Measurements from ENCODE around the gene GPR137.

Gene GPR137

DNA sequence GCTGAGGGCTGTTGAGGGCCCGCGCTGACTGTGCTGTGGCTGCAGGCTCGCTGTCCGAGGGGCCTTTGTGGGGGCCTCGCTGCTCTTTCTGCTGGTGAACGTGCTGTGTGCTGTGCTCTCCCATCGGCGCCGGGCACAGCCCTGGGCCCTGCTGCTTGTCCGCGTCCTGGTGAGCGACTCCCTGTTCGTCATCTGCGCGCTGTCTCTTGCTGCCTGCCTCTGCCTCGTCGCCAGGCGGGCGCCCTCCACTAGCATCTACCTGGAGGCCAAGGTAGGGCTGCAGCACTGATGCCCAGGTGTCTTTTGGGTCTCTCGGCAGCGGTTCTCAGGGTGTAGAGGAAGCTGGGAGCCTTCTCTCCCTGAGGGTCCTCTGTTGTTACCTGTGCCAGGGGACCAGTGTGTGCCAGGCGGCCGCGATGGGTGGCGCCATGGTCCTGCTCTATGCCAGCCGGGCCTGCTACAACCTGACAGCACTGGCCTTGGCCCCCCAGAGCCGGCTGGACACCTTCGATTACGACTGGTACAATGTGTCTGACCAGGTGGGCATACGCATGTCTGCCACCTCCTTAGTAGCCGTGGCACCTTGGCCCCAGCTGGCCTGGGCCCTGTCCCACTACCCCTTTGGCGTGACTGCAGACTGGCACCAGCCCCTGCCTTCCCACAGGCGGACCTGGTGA is 2.2 kb downstream of the GPR137 start:
- DNase-seq = no peak

DNA sequence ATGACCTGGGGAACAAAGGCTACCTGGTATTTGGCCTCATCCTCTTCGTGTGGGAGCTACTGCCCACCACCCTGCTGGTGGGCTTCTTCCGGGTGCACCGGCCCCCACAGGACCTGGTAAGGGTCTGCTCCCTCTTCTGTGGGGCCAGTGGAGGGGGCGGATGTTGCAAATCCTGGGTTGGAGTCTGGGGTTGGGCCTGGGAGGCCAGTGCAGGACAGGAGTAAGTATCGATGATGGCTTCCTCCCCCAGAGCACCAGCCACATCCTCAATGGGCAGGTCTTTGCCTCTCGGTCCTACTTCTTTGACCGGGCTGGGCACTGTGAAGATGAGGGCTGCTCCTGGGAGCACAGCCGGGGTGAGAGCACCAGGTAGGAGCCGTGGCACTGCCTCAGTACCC is 2.7 kb downstream of the GPR137 start:
- DNase-seq = no peak

DNA sequence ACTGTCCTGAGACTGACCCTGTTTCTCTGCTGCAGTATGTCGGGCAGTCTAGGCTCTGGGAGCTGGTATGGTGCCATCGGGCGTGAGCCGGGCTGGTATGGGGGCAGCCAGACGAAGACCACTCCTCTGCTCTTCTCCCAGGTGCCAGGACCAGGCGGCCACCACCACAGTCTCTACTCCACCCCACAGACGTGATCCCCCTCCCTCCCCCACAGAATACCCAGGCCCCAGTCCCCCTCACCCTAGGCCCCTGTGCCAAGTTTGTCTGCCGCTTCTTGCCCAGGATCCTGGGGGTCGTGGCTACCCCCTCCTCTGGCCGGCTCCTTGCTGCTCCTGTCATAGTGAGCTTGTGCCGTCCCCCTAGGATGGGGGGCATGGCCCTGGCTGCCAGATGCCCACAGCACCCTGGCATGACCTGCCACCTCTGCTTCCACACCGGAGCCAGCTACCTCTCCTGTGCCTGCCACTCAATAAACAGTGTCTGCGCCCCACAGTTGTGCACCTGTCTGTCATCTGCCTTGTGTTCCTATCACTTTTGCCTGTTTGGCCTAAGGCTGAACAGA is 3.4 kb downstream of the GPR137 start:
- no peak for DNase-seq

DNA sequence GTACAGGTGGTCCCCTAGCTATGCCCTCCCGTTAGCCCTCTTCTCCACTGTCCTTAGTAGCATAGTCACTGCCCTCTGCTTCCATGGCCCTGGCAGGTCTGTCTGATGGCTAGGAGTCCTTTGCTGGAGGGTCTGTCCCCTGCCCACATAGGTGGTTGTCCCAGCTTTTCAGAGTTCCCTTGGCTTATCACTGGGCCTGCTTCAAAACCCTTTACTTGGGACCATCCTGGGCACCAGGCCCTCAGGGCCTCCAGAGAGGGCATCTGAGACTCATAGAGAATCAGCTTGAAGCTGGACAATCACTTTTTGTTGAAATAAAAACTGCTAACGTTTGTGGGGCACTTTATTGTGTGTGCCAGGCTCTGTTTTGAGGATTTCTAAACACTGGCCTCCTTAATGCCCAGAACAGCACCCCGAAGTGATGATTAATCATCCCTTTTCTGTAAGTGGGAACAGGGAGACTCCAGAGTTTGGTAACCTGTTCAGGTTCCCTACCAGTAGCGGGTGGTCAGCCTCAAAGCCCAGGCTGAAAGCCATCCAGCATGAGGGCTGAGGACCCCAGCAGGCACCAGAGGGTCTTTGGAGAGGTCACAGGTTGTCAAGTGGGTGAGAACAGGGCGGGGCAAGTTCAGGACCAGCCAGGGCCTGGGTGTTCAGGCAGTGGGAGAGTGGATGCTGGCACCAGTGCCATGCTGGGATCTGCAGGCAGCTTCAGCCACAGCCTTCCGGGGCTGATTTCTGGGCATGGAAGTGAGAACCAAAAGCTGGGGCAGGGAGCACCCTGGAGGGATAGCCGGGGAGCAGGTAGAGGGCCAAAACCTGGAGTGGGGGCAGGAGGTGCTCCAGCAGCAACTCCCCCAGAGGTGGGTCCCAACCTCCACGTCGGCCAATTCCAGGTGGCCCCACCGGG is 5.0 kb downstream of the GPR137 start:
- DNase-seq = no peak

DNA sequence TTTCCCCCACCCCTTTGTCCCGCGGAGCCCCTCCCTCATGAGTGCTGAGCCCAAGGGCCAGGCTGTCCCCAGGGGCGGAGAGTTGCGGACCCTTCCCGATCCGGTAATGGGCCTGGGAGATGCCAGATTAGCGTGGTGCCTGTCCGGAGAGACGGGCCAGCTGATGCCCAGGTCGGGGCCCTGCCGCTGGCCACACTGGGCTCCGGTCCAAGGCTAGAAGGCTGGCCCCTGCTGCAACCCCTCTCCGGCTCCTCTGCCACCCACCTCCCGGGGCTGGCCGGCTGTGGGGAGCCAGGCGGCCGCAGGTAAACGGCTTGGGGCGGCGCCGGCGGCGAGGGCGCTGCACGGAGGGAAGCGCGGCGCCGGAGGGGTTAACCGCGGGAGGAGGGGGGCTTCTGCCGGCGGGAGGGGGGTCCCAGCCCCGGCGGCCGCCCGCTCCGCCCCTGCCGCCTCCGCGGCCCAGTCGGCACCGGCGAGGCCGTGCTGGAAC is 5.7 kb downstream of the GPR137 start, which contains the start of gene KCNK4:
TSS of gene KCNK4 (plus strand) at position 41 of the 490 bp plus-strand sequence. CDS start 1,717 bp downstream, outside the sequence.
- DNase-seq = no peak

DNA sequence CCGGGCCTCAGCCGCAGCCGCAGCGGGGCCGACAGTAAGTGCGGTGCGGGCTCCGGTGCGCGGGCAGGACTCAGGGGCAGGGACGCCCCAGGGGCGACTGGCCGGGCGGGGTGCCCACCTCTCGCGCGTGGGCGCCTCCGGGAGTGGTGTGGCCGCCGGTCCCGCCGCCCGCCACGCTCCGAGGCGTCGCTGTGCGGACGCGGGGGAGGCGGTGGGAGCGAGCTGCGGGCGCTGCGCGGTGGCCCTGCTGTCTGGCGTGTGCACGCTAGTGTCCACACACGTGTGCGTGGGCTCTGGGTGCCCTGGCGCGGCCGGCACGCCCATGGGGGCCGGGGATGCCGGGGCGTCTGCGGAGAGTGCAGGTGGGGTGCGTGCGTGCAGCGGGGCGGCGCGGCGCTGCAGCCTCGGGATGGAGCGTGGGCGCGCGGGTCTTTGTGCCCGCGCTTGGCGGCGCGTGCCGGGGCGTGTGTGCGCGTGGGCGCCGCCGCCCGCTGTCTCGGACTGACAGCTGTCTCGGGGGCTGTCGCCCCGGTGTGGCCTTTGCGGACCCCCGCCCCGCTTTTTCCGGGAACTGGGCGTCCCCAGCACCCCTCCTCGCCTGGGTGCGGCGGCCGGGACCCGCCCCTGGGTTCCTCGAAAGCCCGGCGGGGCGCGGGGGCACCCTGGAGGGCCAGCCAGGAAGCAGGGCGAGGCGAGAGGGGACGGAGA is 6.3 kb downstream of the GPR137 start:
- no peak for DNase-seq

DNA sequence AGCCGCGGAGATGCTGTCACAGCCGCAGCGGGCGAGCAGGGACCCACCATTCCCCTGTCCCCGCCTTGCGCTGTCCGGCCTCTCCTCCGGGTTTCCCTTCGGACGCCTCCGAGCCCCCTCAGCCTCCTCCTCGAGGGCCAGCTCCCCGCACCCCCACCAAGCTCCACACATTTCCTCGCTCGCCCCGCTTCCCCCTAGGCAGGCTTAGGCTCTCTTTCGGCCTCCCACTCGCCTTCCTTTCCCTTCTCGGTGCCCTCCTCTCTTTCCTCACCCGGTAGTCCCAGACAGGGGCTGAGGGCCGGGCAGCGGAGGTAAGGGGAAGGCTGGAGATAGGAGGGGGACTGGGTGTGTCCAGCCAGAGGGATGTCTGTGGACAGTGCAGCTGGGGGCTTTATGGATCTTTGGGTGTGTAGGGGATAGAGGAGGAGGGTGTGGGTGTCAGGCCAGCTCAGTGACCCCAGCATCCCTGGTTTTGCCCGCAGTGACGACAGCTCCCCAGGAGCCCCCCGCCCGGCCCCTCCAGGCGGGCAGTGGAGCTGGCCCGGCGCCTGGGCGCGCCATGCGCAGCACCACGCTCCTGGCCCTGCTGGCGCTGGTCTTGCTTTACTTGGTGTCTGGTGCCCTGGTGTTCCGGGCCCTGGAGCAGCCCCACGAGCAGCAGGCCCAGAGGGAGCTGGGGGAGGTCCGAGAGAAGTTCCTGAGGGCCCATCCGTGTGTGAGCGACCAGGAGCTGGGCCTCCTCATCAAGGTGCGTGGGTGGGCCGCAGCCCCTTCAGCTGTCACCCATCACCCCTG is 7.0 kb downstream of the GPR137 start:
- no peak for DNase-seq

DNA sequence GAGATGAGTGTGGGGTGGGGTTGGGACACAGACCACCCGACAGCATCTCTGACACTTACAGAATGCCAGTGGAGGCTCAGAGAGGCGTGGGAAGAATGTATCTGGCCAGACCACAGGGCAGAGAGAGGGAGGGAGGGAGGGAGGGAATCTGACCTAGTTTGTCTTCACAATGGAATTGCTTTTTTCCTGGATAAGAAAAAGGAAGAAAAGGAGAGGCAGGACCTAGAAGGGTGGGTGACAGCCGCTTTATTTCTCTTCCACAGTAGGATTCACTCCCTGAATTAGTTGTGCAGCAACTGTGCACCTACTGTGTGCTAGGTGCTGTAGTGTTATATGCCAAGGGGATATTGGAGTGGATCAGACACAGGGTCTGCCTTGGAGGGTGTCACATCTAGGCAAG is 9.1 kb downstream of the GPR137 start:
- DNase-seq = no peak

DNA sequence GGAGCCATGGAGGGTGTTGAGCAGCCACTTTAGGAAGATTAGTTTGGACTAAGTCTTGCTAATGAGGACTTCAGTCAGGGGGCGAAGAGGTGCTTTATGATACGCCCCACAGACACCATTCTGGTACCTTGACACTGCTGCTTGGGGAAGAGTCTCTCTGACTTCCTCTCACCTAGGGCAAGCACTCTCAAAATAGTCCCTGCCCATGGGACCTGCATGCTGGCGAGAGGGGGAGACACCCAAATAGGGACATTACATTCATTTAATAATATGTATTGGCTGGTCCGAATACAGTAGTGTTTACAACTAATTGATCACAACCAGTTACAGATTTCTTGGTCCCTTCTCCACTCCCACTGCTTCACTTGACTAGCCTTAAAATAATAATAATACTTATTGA is 10.1 kb downstream of the GPR137 start:
- no peak for DNase-seq

DNA sequence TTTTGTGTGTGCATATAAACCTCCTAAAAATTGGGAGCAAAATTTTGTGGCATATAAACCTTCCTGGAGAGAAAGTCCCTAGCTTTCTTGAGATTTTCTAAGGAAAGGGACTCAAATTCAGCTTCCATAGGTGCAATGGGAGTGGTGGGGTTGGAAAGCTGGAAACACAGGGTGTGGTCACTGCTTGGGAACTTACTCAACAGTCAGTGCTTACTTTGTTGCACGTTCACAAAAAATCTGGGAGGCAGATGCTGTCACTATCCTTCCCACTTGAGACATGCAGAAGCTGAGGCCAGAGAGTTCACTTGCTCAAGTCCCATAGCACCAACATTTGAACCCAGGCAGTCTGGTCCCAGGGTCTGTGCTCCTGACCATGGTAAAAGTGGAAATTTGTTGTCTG is 10.6 kb downstream of the GPR137 start:
- no peak for DNase-seq

DNA sequence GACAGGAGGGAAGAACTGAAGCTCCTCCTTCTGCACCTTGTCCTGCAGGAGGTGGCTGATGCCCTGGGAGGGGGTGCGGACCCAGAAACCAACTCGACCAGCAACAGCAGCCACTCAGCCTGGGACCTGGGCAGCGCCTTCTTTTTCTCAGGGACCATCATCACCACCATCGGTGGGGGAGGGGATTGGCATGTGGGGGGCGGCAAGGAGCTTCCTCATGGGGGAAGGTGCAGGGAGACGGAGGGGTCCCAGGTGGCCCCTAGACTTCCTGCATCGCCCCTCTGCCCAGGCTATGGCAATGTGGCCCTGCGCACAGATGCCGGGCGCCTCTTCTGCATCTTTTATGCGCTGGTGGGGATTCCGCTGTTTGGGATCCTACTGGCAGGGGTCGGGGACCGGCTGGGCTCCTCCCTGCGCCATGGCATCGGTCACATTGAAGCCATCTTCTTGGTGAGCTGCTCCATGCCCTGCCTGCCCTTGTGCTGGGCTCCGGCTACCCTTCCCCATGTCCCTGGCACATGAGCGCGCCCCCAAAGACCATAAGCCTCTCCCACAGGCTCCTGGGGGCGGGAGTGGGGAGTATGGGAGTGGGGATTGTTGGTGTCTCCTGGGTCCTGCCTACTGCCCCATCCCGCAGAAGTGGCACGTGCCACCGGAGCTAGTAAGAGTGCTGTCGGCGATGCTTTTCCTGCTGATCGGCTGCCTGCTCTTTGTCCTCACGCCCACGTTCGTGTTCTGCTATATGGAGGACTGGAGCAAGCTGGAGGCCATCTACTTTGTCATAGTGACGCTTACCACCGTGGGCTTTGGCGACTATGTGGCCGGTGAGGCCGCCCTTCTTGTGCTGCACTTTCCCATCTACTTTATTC is 11.4 kb downstream of the GPR137 start:
- DNase-seq = no peak

DNA sequence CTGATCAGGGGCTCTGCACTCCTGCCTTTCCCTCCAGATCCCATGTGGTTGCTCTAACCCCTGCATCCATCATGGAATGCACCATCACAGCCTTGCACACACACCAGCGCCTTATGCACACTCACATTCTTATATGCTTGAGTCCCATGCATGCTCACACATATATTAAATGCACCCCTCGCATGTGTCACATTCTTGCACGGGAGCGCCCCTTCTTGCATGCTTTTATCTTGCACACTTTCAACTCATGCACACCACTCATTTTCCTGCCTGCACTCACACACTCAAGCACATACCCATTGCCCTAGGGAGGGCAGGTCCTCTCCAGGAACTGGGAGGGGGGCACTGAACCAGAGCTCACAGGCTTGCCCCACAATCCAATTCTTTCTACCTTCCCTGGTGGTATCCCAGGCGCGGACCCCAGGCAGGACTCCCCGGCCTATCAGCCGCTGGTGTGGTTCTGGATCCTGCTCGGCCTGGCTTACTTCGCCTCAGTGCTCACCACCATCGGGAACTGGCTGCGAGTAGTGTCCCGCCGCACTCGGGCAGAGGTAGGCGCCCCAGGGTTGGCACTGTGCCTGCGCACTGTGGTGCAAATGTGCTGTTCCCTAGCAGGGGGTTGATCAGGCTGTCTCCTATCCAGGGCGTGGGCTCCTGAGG is 12.2 kb downstream of the GPR137 start:
- DNase-seq = no peak

DNA sequence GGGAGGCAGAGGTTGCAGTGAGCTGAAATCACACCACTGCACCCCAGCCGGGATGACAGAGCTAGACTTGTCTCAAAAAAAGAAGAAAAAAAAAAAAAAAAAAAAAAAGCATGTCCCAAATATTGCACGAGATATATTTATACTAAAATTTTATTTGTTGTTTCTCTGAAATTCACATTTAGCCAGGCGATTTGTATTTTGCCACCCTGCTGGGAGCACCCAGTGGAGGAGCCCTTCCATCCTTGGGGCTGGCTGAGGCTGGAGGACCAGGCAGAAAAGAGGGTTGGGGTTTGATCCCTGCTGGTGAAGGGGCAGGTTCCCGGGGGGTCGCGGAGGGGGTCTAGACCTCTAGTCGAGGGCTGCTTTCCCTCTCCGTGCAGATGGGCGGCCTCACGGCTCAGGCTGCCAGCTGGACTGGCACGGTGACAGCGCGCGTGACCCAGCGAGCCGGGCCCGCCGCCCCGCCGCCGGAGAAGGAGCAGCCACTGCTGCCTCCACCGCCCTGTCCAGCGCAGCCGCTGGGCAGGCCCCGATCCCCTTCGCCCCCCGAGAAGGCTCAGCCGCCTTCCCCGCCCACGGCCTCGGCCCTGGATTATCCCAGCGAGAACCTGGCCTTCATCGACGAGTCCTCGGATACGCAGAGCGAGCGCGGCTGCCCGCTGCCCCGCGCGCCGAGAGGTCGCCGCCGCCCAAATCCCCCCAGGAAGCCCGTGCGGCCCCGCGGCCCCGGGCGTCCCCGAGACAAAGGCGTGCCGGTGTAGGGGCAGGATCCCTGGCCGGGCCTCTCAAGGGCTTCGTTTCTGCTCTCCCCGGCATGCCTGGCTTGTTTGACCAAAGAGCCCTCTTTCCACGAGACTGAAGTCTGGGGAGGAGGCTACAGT is 13.6 kb downstream of the GPR137 start:
- peak; percentile 77 for DNase-seq

DNA sequence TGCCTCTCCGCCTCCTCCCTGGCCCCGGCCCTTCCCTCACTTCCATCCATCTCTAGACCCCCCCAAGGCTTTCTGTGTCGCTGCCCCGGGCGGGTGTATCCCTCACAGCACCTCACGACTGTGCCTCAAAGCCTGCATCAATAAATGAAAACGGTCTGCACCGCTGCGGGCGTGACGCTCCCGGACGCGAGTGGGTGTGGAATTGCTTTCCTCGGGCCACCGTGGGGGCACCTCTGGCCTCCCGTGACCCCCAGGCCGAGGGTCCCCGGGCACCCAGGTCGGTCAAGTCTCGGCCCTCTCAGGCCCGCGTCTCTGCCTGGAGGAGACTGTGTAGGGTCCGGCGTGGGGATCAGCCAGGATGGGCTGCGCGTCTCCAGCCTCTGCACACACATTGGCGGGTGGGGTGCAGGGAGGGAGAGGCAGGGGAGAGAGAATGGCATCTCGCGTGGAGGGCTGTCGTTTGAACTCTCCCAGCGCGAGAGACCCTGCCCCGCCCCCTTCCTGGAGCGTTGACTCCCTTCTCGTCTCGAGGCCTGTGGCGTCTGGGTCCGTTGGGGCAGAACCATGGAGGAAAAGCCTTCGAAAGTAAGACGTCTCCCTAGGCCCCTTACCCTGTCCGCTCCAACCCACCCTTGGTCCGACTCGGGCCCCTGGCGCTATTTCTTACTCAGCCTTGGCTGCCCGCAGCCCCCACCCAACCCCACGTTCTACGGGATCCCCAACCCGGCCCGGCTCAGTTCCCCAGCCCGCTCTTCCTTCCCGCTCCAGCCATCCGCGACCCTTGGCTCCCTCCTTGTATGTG is 14.4 kb downstream of the GPR137 start, which contains the start of gene CATSPERZ:
TSS of gene CATSPERZ (plus strand) at position 512 of the 802 bp plus-strand sequence. CDS start at position 565, 53 bp downstream.
- DNase-seq = no peak

DNA sequence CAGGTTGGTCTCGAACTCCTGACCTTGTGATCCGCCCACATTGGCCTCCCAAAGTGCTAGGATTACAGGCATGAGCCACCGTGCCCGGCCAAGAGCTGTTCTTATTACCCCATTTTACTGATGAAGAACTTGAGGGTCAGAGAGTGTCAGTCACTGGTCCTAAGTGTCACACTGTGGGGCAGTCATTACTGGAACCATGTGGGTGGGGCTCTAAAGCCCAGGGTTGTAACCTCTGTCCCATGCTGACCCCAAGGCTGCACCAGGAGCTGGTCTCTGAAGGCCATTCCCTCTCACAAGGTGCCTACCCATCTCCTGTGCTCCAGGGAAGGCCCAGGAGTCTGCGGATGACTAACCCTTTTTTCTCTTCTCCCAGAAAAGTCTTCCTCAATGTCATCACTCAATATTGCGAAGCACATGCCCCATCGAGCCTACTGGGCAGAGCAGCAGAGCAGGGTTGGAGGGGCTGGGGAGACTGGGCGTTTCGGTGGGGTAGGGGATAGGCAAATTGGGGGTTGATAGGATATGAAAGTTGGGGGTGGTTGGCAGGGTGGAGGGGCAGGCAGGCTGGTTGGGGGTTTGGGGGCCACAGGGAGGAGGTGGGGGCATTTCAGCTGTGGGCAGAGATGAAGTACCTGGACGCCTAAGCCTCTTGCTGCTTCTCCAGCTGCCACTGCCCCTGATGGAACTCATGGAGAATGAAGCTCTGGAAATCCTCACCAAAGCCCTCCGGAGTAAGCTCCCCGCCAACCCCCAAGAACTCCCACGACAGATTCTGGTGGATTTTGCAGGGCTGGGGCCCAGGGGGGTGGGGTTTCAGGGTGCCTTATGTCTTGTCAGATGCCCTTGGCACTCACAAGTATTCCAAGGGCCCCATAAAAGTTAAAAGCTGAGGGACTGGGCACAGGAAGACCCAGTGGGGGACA is 17.7 kb downstream of the GPR137 start:
- no peak for DNase-seq

DNA sequence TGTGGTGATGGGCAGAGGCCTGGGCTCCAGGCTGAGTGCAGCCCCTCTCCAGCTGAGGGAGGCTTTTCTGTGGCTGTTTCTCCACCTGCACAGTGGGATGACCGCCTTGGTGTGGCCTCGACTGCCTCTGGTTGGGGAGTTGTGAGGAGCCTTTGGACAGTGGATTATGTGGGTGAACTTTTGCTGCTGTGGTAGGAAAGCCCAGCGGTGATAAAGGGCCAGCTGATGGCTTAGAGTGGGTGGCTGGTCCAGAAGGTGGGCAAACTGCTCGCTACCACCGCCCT is 18.3 kb downstream of the GPR137 start:
- no peak for DNase-seq

DNA sequence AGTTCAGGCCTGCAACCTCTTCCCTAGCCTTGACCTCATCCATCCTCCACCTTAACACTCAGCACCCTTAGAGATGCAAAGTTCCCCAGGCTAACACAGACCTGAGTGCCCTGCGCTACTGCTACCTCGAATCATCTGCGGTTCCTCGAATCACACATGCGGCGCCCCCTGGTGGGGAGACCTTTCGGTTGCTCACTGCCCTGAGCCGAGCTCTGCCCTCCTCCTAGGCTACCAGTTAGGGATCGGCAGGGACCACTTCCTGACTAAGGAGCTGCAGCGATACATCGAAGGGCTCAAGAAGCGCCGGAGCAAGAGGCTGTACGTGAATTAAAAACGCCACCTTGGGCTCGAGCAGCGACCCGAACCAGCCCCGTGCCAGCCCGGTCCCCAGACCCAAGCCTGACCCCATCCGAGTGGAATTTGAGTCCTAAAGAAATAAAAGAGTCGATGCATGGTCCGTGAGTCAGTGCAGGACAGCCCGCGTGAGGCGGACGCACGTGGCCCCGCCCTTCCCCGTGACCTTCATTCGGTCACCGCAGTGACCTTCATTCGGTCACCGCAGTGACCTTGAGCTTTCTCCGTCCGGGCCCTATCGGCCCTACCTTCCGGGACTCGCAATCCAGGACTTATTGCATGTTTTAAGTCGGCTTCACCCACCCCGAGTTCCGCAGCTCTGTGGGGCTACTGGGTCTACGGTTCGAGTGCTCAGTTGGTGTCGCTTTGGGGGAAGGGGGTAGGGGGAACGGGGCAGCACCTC is 18.8 kb downstream of the GPR137 start:
- peak; percentile 90 for DNase-seq
